Activated CD8-positive, alpha-beta memory T cell treated with anti-CD3 and anti-CD28 coated beads, Interleukin-2, amount 50 U/mL, for 24 hours (primary cell): Measurements from ENCODE around the gene DYNLRB2.

Source experiments
- DNase-seq: peaks from one replicate; pipeline ENCODE4 v3.0.0-alpha.2; 2020; ENCODE audit errors: extremely low read depth

The DYNLRB2 gene

DNA sequence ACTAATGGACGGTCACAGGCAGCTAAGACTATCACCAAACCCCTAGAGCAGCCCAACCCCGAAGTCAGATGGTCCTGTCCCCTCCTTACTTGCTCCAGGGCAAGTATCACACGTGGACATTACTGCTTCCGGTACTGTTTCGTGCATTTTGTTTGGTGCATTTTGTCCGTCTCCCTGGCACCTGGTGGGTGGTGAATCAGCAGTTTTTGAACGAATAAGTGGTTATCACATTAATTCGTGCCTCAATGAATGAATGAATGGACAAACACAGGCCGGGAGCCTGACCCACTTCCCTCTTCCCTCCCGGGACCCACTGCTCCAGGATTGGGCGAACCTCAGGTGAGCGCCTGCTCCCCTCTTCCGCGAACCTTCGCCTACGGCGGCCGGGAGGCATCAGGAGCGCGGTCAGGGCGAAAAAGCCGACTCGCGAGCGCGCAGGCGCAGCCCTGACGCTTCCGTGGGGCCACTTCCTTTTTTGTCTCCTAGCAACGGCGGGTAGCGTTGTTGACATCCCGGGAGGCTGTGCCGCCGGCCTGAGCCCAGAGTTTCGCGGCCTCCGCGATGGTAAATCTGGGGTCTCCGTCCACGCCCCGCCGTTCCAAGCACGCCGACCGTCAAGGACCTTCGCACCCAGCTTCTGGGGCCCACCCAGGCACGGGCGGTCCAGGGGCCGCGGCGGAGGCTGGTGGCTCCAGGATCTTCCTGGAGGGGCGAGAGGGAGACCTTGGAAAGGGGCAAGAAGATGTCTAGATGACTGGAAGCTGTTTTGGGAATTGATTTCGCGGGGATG, at the start of gene DYNLRB2:
Gene DYNLRB2 (plus strand): TSS at position 478 of the 790 bp plus-strand sequence. CDS start 84 bp downstream, at position 562.
- peak; percentile 68 for DNase-seq

DNA sequence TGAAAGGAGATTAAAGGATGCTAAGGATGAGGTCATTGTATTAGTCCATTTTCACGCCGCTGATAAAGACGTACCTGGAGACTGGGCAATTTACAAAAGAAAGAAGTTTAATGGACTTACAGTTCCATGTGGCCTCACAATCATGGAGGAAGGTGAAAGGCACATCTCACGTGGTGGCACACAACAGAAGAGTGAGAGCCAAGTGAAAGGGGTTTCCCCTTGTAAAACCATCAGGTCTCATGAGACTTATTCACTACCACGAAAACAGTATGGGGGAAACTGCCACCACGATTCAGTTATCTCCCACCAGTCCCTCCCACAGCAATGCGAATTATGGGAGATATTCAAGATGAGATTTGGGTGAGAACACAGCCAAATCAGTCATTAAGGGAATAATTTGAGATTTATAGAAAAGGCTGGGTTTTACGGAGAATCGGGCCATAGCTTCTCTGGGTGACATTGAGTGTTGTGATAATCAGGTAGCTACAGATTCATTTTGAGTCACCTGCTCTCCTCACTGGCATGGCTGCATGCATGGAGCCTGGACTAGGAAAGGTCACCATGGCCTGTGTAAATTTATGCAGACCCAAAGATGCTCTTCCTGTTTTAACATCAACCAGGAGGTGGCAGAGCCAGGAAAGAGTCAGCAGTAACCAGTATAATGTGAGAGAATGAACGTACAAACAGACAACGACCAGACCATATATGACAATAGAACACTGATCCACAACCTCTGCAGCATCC, 40.5 kb upstream of the DYNLRB2 start:
- no peak for DNase-seq

DNA sequence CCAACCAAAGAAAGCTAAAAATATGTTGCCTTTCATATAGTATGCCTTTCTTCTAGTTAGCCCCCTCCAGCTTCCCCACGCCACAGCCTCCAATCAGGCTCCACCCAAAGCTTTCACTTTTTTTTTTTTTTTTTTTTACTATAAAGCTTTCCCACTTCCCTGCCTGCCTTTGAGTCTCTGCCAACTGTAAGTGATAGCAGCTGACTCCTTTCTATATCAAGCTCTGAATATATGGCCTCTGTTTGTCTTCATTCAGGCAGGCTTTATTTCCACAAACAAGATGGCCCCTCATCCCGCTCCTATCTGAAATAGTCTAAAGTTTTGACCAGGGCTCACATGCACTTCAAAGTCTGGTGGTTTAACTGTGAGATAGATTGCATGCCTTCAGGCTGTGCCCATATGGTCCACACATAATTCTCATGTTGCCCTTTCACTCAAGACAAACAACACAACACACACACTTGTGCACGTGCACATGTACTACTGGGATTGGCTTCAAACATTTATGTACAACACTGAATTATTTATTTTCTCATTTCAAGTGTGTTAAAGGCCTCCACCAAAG, 39.8 kb upstream of the DYNLRB2 start:
- DNase-seq: no peak

DNA sequence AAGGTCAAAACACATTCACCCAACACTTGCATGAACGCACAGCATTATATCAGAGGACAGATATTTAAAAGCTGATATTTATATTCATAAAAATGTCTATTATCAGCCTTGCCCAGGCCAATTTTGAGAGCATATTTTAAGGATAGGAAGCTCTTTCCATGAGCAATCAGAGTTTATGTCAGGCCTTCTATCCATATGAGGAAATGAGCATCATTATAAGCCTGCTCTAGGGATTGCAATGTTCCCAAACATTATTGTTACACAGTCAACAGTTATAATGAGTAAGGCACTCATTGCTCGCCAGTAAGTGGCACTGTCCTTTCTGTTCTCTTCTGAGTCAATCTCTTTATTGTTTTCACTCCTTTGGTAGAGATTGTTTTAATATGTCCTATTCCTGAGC, 37.7 kb upstream of the DYNLRB2 start:
- no peak for DNase-seq

GRCh38 chr16:80507538-80507937, 33.3 kb upstream of the DYNLRB2 start:
- DNase-seq: no peak

DNA sequence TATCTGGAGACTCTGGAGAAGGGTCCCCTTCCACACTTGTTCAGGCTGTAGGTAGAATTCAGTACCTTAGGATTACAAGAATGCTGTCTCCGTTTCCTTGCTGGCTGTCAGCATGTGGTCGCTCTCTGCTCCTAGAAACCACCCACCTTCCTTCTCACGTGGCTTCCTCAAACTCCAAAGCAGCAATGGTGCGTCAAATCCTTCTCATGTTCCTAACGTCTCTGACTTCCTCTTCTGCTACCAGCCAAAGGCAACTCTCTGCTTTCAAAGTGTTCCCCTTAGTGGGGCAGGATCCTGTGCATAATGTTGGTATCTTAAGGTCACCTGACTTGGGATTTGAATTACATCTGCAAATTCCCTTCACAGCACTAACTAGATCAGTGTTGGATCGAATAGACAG, 30.9 kb upstream of the DYNLRB2 start:
- no peak for DNase-seq

- no peak for DNase-seq
These were observed 28.8 kb upstream of the DYNLRB2 start for GRCh38 chr16:80511824-80512592.

GRCh38 chr16:80512593-80512853, 28.3 kb upstream of the DYNLRB2 start:
- no peak for DNase-seq

- no peak for DNase-seq
These were observed 25.4 kb upstream of the DYNLRB2 start for GRCh38 chr16:80515374-80515773.

DNA sequence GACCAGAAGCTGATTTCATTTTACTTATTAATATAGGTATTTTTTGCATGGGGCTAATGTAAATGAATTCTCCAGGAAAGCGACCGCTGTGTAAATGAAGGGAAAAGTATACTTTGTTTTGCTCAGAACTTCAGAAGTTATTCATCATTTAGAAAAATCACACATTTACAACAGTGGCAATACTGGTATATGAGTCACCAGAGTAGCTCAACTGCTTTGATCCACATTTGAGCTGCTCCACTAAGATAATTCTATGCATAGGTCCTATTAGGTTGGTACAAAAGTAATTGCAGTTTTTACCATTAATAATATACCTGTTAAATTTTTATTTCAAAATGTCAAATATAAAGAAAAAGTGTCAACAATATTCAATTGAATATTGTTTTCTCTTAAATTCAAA, 22.9 kb upstream of the DYNLRB2 start:
- DNase-seq: no peak

- DNase-seq: no peak
These were observed 22.4 kb upstream of the DYNLRB2 start for GRCh38 chr16:80518436-80518835.

DNA sequence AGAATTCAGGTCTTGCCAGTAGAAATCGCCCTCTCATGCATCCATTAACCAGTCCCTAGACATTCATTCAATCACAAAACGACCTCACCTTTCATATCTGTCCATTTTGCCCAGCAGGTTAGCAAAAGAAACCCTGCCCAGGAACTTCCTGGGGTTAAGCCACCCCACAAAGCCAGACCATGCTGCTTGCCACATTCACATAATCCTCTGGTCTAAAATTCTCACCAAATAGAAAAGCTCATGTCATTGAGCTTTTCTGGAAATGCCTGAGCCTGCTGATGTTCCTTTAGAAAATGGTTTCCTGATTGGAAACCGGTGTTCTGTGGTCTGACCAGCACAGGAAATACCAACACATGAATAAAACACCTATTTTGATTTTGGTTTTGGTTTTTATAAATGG, 21.6 kb upstream of the DYNLRB2 start:
- DNase-seq: no peak

GRCh38 chr16:80525420-80525819, 15.4 kb upstream of the DYNLRB2 start:
- no peak for DNase-seq

- no peak for DNase-seq
These were observed 14.3 kb upstream of the DYNLRB2 start for GRCh38 chr16:80526418-80527061.

GRCh38 chr16:80527297-80527696, 13.5 kb upstream of the DYNLRB2 start:
- no peak for DNase-seq

DNA sequence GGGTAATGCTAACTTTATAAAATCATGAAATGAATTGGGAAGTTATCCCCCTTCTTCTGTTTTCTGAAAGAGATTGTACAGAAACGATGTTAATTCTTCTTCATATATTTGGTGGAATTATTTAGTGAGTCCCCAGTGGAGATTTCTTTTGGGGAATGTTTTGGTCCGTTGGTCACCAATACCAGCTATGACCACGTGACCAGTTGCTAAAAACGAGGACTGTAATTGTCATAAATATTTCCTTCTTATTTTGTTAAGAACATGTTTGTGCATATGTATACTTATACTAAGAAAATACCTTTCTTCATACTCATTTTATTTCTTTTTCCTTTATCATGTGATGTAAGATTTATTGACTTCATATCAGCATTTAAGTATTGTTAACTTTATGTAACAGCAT, 10.3 kb upstream of the DYNLRB2 start:
- no peak for DNase-seq

- DNase-seq: no peak
These were observed 4.6 kb upstream of the DYNLRB2 start for GRCh38 chr16:80536238-80536637.

GRCh38 chr16:80541306-80541694, 507 bp downstream of the DYNLRB2 start:
- no peak for DNase-seq

DNA sequence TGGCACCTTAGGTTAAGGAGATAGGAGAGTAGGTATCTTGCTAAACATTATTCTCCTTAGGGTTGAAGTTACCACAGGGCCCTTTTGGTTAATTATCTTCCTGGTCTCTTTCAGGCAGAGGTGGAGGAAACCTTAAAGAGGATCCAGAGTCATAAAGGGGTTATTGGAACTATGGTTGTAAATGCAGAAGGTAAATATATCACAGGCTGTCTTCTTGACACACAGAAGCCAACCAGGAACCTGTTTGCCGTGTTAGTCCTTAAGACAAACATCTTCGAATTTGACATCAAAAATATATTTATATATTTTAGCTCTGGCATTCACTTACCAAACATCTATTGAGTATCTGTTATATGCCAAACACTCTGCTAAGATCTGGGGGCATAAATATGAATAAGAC, 2.4 kb downstream of the DYNLRB2 start:
- DNase-seq: no peak

- no peak for DNase-seq
These were observed 3.5 kb downstream of the DYNLRB2 start for GRCh38 chr16:80544326-80544725.

DNA sequence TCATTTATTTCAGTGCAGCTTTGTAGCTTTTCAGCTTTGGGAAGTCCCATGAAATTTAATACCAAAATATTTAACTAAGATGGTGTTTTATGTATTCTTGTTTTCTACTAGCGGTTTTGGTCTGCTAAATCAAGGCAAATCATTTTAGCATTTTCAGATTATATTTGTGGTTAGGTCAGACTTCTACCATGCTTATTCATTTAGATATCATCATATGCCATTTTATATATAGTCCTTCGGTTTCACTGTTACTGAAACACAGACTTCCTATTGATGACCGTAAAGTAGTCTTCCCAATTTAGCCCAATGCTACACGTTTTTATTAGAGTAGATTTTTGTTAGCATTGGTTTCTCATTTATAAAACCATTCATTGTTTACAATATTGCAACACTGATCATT, 5.5 kb downstream of the DYNLRB2 start:
- DNase-seq: no peak

DNA sequence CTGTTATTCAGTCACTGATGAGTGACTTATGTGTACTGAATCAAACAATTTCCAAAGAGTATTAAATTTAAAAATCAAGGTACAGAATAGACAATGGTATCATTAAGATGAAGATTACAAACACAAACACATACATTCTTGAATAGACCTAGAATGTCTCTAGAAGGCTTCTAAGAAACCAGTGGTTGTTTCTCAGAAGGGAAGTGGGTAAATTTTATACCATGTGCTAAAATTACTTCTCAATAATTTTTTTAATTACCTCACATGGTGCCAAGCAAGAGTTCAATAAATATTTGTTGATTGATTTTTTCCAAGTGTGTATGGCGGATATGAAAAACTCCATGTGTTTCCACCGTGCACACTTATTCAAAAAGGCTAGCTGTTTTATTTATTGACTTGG, 6.4 kb downstream of the DYNLRB2 start:
- no peak for DNase-seq
